GM12865 (cell line): ENCODE results near the gene ASB10.

ENCODE experiments used
- DNase-seq: peaks from one replicate; pipeline ENCODE4 v3.0.0; 2010; ENCODE audit warnings: low read depth
- H3K4me3 ChIP-seq: 2 replicates; pipeline ENCODE4 v1.5.1; 2011; ENCODE audit warnings: mild to moderate bottlenecking, low read depth, low read length, control low read depth
- CTCF ChIP-seq: IDR thresholded peaks from 2 replicates; pipeline ENCODE4 v1.5.1; 2011; ENCODE audit warnings: low read length, control low read depth, low read depth, inconsistent platforms; ENCODE audit not compliant: insufficient read depth; ENCODE audit errors: missing control alignments

The ASB10 gene

GRCh38 chr7:151132461-151133205 lies 54.4 kb downstream of the ASB10 start:
- TF ChIP-seq CTCF: no peak
- H3K4me3 ChIP-seq: no peak overlapping the region
- no peak for DNase-seq

- no peak for DNase-seq
- no peak for TF ChIP-seq CTCF
- H3K4me3 ChIP-seq: no peak overlapping the region
Measured at GRCh38 chr7:151131592-151132293, 55.3 kb downstream of the ASB10 start.

GRCh38 chr7:151131224-151131591 lies 55.8 kb downstream of the ASB10 start:
- no peak for DNase-seq
- H3K4me3 ChIP-seq: no peak overlapping the region
- no peak for TF ChIP-seq CTCF

- no peak for TF ChIP-seq CTCF
- DNase-seq: no peak
- H3K4me3 ChIP-seq: no peak overlapping the region
Measured at GRCh38 chr7:151130741-151131157, 56.3 kb downstream of the ASB10 start.

- no peak for TF ChIP-seq CTCF
- no peak overlapping the region for H3K4me3 ChIP-seq
- no peak for DNase-seq
Measured at GRCh38 chr7:151129960-151130591, 57.0 kb downstream of the ASB10 start.

GRCh38 chr7:151129117-151129959 lies 57.7 kb downstream of the ASB10 start:
- TF ChIP-seq CTCF: no peak
- no peak for DNase-seq
- H3K4me3 ChIP-seq: no peak overlapping the region
